ENCODE data around the gene CFHR3.
"Not testable (repeated sequence)": the region's sequence is repeated elsewhere in the genome, so short reads cannot be mapped to it uniquely, and the experiment has no call there.

CFHR3 gene

GRCh38 chr1:196734460-196734859 lies 40.2 kb upstream of the CFHR3 start:
- no peak for TF ChIP-seq CTCF (IDR thresholded peaks at IDR 0.05; ENCODE audit: low read depth, low read length)
- TF ChIP-seq EZH2phosphoT487 (IDR thresholded peaks at IDR 0.05; ENCODE audit: low read depth), result no peak
- no peak overlapping the region for H3K4me3 ChIP-seq (ENCODE audit: low read length)
- H3K4me2 ChIP-seq (ENCODE audit: low read length), result no peak overlapping the region
- no peak overlapping the region for H2AFZ ChIP-seq (ENCODE audit: low read depth, low read length)
- H3K9ac ChIP-seq (ENCODE audit: low read length), result no peak overlapping the region
- no peaks in the 10 kb centered on the region for H3K79me2 ChIP-seq (ENCODE audit: low read length)
- H3K4me1 ChIP-seq (ENCODE audit: low read length), result no peaks in the 10 kb centered on the region
- H4K20me1 ChIP-seq (ENCODE audit: insufficient read depth, low read length), result no peaks in the 10 kb centered on the region
- H3K27me3 ChIP-seq (ENCODE audit: low read depth, low read length), result no peaks in the 10 kb centered on the region
- H3K36me3 ChIP-seq (replicated peaks; ENCODE audit: low read depth, low read length), result no peaks in the 10 kb centered on the region
- H3K9me3 ChIP-seq (ENCODE audit: insufficient read depth, low read length), result peaks cover 20% of the 10 kb centered on the region
- H3K27ac ChIP-seq (ENCODE audit: low read length), result no peak overlapping the region

- H3K9me3 ChIP-seq (ENCODE audit: insufficient read depth, low read length), result peaks cover 26% of the 10 kb centered on the region
- no peak overlapping the region for H3K4me2 ChIP-seq (ENCODE audit: low read length)
- H3K27me3 ChIP-seq (ENCODE audit: low read depth, low read length), result no peaks in the 10 kb centered on the region
- H3K79me2 ChIP-seq (ENCODE audit: low read length), result no peaks in the 10 kb centered on the region
- H3K27ac ChIP-seq (ENCODE audit: low read length), result no peak overlapping the region
- no peak overlapping the region for H3K4me3 ChIP-seq (ENCODE audit: low read length)
- TF ChIP-seq EZH2phosphoT487 (IDR thresholded peaks at IDR 0.05; ENCODE audit: low read depth) (no peak), CTCF (IDR thresholded peaks at IDR 0.05; ENCODE audit: low read depth, low read length) (no peak)
- no peaks in the 10 kb centered on the region for H3K4me1 ChIP-seq (ENCODE audit: low read length)
- no peak overlapping the region for H2AFZ ChIP-seq (ENCODE audit: low read depth, low read length)
- no peak overlapping the region for H3K9ac ChIP-seq (ENCODE audit: low read length)
- no peaks in the 10 kb centered on the region for H3K36me3 ChIP-seq (replicated peaks; ENCODE audit: low read depth, low read length)
- no peaks in the 10 kb centered on the region for H4K20me1 ChIP-seq (ENCODE audit: insufficient read depth, low read length)
Observed at GRCh38 chr1:196738730-196739129, 35.9 kb upstream of the CFHR3 start.

- H3K9ac ChIP-seq (ENCODE audit: low read length); H3K36me3 ChIP-seq (replicated peaks; ENCODE audit: low read depth, low read length); H3K4me1 ChIP-seq (ENCODE audit: low read length); H4K20me1 ChIP-seq (ENCODE audit: insufficient read depth, low read length); H3K27me3 ChIP-seq (ENCODE audit: low read depth, low read length); H3K27ac ChIP-seq (ENCODE audit: low read length); H3K79me2 ChIP-seq (ENCODE audit: low read length): not testable (repeated sequence)
- Histone ChIP-seq H3K9me3 (ENCODE audit: insufficient read depth, low read length) (peaks cover 24% of the 10 kb centered on the region), H2AFZ (ENCODE audit: low read depth, low read length) (0 out of 2 replicates have a peak overlapping the region, but pooled peaks have one; percentile 24), H3K4me2 (ENCODE audit: low read length) (peak overlapping the region; percentile 60), H3K4me3 (ENCODE audit: low read length) (peak overlapping the region; percentile 56)
- TF ChIP-seq CTCF (IDR thresholded peaks at IDR 0.05; ENCODE audit: low read depth, low read length), result peak; percentile 62
Observed at GRCh38 chr1:196743244-196743643, 31.4 kb upstream of the CFHR3 start.

GRCh38 chr1:196765019-196765740 lies 9.5 kb upstream of the CFHR3 start:
- H3K4me2 ChIP-seq (ENCODE audit: low read length); H3K79me2 ChIP-seq (ENCODE audit: low read length); H3K27ac ChIP-seq (ENCODE audit: low read length); H3K36me3 ChIP-seq (replicated peaks; ENCODE audit: low read depth, low read length); H3K9ac ChIP-seq (ENCODE audit: low read length); H3K9me3 ChIP-seq (ENCODE audit: insufficient read depth, low read length); H3K4me3 ChIP-seq (ENCODE audit: low read length); H3K27me3 ChIP-seq (ENCODE audit: low read depth, low read length); H3K4me1 ChIP-seq (ENCODE audit: low read length); H2AFZ ChIP-seq (ENCODE audit: low read depth, low read length); H4K20me1 ChIP-seq (ENCODE audit: insufficient read depth, low read length): not testable (repeated sequence)

- H3K9me3 ChIP-seq (ENCODE audit: insufficient read depth, low read length); H3K79me2 ChIP-seq (ENCODE audit: low read length); H4K20me1 ChIP-seq (ENCODE audit: insufficient read depth, low read length); H3K27me3 ChIP-seq (ENCODE audit: low read depth, low read length); H3K27ac ChIP-seq (ENCODE audit: low read length); H3K9ac ChIP-seq (ENCODE audit: low read length); H3K36me3 ChIP-seq (replicated peaks; ENCODE audit: low read depth, low read length); H2AFZ ChIP-seq (ENCODE audit: low read depth, low read length); H3K4me2 ChIP-seq (ENCODE audit: low read length); H3K4me3 ChIP-seq (ENCODE audit: low read length): not testable (repeated sequence)
- H3K4me1 ChIP-seq (ENCODE audit: low read length), result peaks cover 12% of the 10 kb centered on the region
Observed at GRCh38 chr1:196769823-196770222, 4.8 kb upstream of the CFHR3 start.

Data from OCI-LY3 (cell line).